Mucosa of descending colon (tissue), 3 donors: ENCODE results near the gene OSGIN1. TPM values are rescaled to one million over a fixed set of nuclear protein-coding genes. Genes with fewer than 3 reads are reported as not detected.
"Not testable (repeated sequence)": the region's sequence is repeated elsewhere in the genome, so short reads cannot be mapped to it uniquely, and the experiment has no call there.

Experiments
- ATAC-seq: fragments of 200-7000 bp; cut with Tn5 transposase; one replicate; pipeline ENCODE4 v1.9.1; 2020; ENCODE audit warnings: mild to moderate bottlenecking, moderate library complexity
- DNase-seq, 3 donors: peaks; one replicate each; pipeline ENCODE4 v3.0.0-alpha.2; 2020
- H3K36me3 ChIP-seq: fragments of 200-600 bp; one replicate; pipeline ENCODE4 v1.8.0; 2021; ENCODE audit warnings: low read depth, mild to moderate bottlenecking
- H3K4me1 ChIP-seq: fragments of 200-600 bp; one replicate; pipeline ENCODE4 v1.8.0; 2021; ENCODE audit warnings: low read depth, mild to moderate bottlenecking
- H3K4me3 ChIP-seq: fragments of 200-600 bp; one replicate; pipeline ENCODE4 v1.8.0; 2021; ENCODE audit warnings: mild to moderate bottlenecking
- H3K9me3 ChIP-seq: fragments of 200-600 bp; one replicate; pipeline ENCODE4 v1.8.0; 2021; ENCODE audit warnings: mild to moderate bottlenecking
- intact Hi-C, 2 donors: fragments of 100-400 bp; cut with DNase I in 1 of 2; cut with micrococcal nuclease in 1 of 2; formaldehyde crosslinking; loops; one replicate each; pipeline versions ENCODE4 v1.11.0 to v1.11.1; 2022; cut with DNase I, micrococcal nuclease
- total RNA-seq, 3 donors: library from RNA; stranded (reverse); fragmentation: NEBNext Ultra II Directional in 2 of 3; extraction: Animal tissue kit (Norgen Biotek cat#: 25700) in 2 of 3; gene quantifications; one replicate each; pipeline versions ENCODE4 v1.2.1 to v1.2.4, GENCODE V29; 2021 to 2023
- TF ChIP-seq, protein P1 (sequence below): fragments of 200-600 bp; IDR thresholded peaks from one replicate; pipeline ENCODE4 v1.8.0; 2022; ENCODE audit warnings: antibody characterized with exemption, mild to moderate bottlenecking
- donor health status: DM: no; HTN: no; CAD: no; lungs with moderate emphysema.
- donor health status: DM: no; HTN: no; CAD: no.
- donor health status: DM: no; HTN: yes; CAD: no.

OSGIN1 gene
- total RNA-seq, 3 donors from 2014 or later = 11.6 to 15.9 (median 12.2) TPM

DNA sequence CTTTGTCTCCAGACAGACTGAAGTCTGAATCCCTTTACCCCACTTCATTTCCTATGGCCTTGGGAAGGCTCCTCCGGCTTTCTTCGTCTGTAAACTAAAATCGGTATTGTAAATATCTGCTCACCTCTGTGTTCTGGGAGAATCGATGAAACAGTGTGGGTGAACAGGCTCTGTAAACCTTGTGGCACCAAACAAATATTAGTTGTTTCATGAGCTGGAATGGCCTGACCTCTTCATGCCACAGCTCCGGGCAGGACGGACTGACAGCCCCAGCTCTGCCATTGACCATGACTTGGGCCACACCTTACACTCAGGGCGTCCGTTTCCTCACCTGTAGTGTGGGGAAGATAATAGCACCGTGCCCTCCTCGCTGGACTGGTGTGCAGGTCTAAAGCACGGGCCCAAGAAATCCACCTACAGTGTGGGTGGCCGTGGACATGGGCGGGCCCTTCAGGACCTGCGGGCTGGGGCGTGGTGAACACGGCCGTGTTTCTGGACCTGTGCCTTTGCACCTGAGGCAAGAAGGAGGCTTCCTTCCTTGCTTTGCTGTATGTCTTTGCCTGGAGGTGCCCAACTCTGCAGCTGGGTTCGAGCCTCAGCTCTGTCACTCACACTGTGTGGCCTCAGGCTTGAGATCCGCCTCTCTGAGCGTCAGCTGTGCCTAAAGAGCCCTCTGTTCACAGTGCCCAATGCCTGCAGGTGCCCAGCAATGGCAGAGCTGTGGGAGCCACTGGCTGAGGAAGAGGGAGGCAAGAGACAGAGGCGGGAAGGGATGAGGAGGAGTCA, 6.1 kb upstream of the OSGIN1 start:
- H3K9me3 ChIP-seq = no peaks in the 10 kb centered on the region
- no peak overlapping the region for H3K4me3 ChIP-seq
- H3K4me1 ChIP-seq = no peaks in the 10 kb centered on the region
- TF ChIP-seq, protein P1, sequence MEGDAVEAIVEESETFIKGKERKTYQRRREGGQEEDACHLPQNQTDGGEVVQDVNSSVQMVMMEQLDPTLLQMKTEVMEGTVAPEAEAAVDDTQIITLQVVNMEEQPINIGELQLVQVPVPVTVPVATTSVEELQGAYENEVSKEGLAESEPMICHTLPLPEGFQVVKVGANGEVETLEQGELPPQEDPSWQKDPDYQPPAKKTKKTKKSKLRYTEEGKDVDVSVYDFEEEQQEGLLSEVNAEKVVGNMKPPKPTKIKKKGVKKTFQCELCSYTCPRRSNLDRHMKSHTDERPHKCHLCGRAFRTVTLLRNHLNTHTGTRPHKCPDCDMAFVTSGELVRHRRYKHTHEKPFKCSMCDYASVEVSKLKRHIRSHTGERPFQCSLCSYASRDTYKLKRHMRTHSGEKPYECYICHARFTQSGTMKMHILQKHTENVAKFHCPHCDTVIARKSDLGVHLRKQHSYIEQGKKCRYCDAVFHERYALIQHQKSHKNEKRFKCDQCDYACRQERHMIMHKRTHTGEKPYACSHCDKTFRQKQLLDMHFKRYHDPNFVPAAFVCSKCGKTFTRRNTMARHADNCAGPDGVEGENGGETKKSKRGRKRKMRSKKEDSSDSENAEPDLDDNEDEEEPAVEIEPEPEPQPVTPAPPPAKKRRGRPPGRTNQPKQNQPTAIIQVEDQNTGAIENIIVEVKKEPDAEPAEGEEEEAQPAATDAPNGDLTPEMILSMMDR = no peak
- DNase-seq (no peak), ATAC-seq (no peak)
- intact Hi-C loops = no loop called here
- no peaks in the 10 kb centered on the region for H3K36me3 ChIP-seq

DNA sequence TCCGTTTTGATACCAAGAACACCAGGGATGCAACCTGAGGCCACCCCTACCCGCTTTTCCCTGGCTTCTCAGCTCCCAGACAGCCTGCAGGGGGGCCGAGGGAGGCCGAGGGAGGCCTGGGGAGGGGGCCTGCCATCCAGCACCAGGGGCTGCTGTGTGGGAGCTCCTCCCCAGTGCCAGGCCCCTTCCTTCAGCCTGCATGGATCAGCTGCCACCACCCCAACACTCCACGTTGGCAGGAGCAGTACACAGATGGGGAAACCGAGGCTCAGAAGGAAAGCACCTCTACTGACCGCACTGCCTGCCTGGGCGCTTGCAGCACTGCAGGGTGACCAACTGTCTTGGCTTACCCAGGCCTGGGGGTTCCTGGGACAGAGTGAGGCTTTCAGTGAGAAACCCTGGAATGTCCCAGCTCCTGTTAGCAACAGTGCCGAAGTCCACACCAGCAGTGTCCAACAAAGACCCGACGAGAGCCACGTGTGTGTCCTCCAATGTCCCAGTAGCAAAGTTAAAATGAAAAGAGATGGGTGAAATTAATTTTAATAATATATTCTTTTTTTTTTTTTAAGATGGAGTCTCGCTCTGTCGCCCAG, 5.3 kb upstream of the OSGIN1 start:
- DNase-seq (no peak), ATAC-seq (no peak)
- TF ChIP-seq, protein P1 = no peak
- Histone ChIP-seq H3K4me1 (peaks cover 6% of the 10 kb centered on the region), H3K9me3 (no peaks in the 10 kb centered on the region), H3K4me3 (no peak overlapping the region), H3K36me3 (no peaks in the 10 kb centered on the region)
- intact Hi-C loops = no loop called here

DNA sequence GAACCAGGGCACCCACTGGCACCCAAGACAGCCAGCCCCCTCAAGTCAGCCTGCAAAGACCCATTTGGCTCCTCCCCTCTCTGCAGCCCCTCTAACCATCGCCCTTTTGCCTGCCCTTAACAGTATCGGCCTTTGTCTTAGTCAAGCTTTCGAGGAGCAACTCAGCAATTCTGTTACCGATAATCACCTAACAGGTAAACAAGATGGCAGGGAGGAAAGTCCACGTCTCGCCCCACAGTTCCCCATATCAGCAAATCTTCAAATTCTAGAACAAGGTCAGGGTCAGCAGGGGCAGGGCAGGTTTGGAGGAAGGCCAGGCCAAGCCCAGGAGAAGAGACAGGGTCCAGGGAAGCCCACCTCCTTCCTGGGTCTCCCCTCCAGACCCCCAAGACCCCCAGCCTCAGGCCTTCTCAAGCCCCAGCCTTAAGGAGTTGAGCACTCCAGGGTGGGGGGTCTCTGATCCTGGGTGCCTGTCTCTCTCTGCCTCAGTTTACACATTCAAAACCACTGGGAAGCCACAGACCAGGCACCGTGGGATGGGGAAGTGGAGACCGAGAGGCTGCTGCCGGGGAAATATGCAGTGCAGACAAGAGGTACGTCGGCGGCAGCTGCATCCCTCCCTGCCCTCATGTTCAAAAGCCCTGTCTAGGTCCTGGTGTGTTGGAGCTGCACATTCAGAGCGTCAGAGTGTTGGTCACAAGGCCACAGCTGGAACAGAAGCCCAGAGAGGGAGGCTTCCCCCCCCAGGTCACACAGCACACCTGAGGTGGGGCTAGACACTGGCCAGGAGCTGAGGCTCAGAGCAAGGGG, 3.9 kb upstream of the OSGIN1 start:
- peaks cover 17% of the 10 kb centered on the region for H3K4me1 ChIP-seq
- no peak overlapping the region for H3K4me3 ChIP-seq
- H3K9me3 ChIP-seq = no peaks in the 10 kb centered on the region
- DNase-seq (no peak), ATAC-seq (no peak)
- intact Hi-C loops = no loop called here
- TF ChIP-seq, protein P1 = no peak
- H3K36me3 ChIP-seq = no peaks in the 10 kb centered on the region

DNA sequence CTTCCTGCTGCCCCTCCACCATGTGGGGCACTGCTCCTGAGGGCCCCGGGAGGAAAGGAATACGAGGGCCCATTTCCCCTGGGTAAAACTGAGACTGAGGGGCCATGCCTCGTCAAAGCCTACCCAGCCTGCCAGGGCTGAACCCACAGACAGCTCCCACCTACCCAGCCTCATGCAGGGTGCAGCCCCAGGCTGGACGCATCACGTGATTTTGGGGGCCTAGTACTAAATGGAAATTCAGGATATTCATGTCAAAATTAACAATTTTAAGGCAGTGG, 3.4 kb upstream of the OSGIN1 start:
- no peak for ATAC-seq
- Histone ChIP-seq H3K4me3 (no peak overlapping the region), H3K9me3 (no peaks in the 10 kb centered on the region), H3K4me1 (peaks cover 17% of the 10 kb centered on the region), H3K36me3 (no peaks in the 10 kb centered on the region)
- intact Hi-C loops = no loop called here
- TF ChIP-seq, protein P1 = no peak
- DNase-seq = no peak

DNA sequence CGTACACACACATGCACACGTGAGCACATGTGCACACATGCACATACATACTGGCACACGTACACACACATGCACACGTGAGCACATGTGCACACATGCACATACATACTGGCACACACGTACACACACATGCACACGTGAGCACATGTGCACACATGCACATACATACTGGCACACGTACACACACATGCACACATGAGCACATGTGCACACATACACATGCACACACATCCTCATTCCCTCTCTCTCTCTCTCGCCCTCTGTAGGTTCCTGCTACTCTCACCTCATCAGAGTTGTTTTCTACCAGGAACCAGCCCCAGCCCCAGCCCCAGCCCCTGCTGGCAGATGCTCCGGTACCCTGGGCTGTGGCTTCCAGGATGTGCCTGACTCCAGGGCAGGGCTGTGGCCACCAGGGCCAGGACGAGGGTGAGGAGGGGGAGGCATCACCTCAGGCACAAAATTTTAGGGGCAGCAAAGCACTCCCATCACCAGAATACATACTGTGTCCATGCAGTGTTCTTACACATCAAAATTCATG, 2.1 kb upstream of the OSGIN1 start:
- peaks cover 17% of the 10 kb centered on the region for H3K4me1 ChIP-seq
- H3K4me3 ChIP-seq, H3K9me3 ChIP-seq, DNase-seq, ATAC-seq, intact Hi-C loops, H3K36me3 ChIP-seq: not testable (repeated sequence)

DNA sequence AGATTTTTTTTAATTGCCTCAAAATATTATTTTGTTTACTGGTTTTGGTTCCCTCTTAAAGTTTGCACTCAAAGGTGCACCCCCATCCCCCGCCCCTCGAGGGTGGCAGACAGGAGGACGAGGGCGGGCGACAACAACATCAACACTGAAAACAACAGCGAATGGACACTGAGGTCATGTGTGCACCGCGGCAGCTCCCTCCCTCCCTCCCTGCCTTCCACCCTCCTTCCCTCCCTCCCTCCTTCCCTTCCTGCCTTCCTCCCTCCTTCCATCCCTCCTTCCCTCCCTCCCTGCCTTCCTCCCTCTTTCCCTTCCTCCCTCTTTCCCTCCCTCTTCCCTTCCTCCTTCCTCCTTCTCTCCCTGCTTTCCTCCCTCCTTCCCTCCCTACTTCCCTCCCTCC, 1.5 kb upstream of the OSGIN1 start:
- no peak for DNase-seq
- intact Hi-C loops = no loop called here
- ATAC-seq = no peak
- TF ChIP-seq, protein P1 = no peak
- Histone ChIP-seq H3K9me3 (no peaks in the 10 kb centered on the region), H3K4me3 (no peak overlapping the region), H3K4me1 (peaks cover 17% of the 10 kb centered on the region), H3K36me3 (no peaks in the 10 kb centered on the region)
